NCI-H2196 (cell line): Measurements from ENCODE around the gene EME1.
"Not testable (repeated sequence)": the region's sequence is repeated elsewhere in the genome, so short reads cannot be mapped to it uniquely, and the experiment has no call there.

Source experiments
- DNase-seq: peaks from one replicate; lab custom pipeline; 2025; ENCODE audit not compliant: unreplicated experiment; lab: John Stamatoyannopoulos, UW

Gene EME1

DNA sequence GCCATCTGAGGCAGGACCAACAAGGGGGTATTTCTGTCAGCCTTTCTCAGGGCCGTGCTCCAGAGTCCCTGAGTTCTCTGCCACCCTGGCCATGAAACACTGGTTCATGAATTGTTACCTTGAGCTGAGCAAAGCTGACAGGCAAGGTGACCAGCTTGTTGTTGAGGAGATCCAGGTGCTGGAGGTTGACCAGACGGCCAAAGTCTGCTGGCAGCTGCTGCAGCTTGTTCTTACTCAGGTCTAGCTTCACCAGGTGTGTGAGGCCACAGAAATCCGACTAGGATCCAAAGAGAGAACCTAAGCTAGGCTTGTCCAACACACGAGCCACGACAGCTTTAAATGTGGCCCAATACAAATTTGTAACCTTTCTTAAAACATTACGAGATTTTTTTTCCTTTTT is 19.6 kb downstream of the EME1 start:
- DNase-seq: no peak

DNA sequence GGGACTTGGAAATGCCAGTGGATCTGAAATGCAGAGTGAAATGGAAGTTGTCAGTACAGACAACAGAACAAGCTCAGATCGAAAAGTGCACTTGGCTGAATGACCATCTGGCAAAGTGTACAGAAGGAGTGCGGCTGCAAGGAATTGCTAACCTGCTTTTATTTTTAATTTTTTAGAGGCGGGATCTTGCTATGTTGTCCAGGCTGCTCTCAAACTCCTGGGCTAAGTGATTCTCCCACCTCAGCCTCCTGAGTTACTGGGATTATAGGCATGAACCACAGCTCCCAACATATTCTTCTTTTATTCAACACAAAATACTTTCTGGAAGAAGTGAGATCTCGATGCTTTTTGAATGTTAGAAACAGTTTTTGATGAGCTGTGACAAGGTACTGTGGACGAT is 20.7 kb downstream of the EME1 start:
- DNase-seq: no peak

DNA sequence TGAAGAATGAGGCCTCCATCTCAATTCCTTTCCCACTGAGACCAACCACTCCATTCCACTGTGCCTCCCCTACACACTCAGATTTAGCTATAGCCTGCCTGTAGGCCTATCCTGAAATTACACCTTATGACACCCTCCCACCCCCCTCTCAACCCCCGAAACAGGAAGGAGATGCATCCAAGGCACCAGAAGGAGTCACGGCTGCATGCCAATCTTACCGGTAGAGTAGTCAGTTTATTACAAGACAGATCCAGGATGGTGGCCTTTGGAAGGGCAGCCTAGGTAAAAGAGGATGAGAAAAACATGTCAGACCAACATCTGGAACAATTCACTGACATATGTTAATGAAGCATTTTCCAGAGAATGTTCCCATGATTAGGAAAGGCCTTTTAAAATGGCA is 21.7 kb downstream of the EME1 start:
- DNase-seq: peak; percentile 15

GRCh38 chr17:50396261-50397110 is 23.5 kb downstream of the EME1 start:
- peak; percentile 56 for DNase-seq

GRCh38 chr17:50397111-50397918 is 24.3 kb downstream of the EME1 start, which contains the start of gene LRRC59:
TSS of gene LRRC59 (minus strand) at chr17:50397523. CDS start at chr17:50397317, 206 bp downstream.
- peak; percentile 78 for DNase-seq

DNA sequence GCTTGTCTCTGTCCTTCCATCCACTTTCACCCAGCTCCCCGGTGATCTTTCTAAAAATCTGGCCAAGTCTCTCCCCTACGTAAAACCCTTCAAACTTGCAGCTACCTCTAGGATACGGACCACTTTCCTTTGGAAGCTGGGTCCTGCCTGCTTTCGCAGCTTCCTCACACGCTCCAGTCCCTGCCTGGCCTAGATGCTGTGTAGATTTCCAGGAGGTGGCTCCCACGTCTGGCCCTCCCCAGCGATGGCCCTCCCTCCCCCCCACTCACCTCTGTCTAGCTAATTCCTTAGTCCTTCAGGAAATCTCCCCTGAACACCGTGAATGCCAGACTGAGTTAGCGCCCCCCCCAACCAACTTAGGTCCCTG is 24.9 kb downstream of the EME1 start:
- no peak for DNase-seq

GRCh38 chr17:50398672-50399071 is 25.6 kb downstream of the EME1 start:
- not testable (repeated sequence) for DNase-seq

GRCh38 chr17:50399591-50399990 is 26.6 kb downstream of the EME1 start:
- not testable (repeated sequence) for DNase-seq

- not testable (repeated sequence) for DNase-seq
These were observed 32.3 kb downstream of the EME1 start for GRCh38 chr17:50405351-50405750.

GRCh38 chr17:50406578-50406977 is 33.5 kb downstream of the EME1 start:
- no peak for DNase-seq

DNA sequence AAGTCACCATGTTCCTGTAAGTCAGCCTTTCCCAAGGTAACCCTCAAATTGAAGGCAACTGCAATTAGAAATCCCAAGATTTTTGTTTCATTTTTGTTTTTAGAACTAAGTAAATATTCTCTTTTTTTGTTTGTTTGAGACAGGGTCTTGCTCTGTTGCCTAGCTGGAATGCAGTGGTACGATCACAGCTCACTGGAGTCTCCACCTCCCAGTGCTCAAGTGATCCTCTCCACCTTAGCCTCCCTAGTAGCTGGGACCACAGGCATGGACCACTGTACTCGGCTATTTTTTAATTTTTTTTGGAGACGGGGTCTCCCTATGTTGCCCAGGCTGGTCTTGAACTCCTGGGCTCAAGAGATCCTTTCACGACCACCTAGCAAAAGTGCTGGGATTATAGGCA is 34.9 kb downstream of the EME1 start:
- no peak for DNase-seq

DNA sequence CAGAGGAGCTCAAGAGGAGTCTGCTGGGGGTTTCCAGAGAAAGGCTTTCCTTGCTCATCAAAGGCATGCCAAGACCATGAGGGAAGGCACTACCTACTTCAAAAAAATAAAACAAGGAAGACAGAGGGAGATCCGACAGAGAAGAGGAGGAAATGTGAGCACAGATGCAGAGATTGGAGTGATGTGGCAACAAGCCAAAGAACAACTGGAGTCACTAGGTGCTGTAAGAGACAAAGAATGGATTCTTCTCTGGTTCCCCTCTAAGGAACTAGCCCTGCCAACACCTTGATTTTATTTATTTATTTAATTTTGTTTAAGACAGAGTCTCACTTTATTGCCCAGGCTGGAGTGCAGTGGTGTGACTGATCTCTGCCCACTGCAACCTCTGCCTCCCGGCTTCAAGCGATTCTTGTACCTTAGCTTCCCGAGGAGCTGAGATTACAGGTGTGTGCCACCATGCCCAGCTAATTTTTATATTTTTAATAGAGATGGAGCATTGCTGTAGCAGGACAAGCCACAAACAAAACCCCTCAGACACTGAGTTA is 39.2 kb downstream of the EME1 start:
- DNase-seq: no peak

- no peak for DNase-seq
These were observed 41.8 kb downstream of the EME1 start for GRCh38 chr17:50414808-50415207.

DNA sequence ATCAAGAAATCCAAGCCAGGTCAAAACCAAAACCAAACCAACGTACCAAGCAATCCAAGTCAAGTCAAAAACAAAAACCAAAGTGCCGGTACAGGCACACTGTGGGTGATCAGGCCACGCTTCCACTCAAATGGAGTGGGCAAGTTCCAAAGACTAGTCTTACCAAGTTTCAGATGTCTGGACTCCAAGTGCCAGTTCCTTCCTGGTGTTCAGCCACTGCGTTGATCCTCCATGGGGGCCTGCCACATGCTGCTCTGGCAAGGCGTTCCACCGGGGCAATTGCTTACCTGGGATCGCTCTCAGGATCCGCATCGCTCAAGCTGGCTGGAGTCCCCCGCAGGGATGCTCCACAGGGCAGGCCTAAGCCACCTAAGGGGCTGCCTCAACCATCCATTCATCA is 46.5 kb downstream of the EME1 start:
- DNase-seq: not testable (repeated sequence)

DNA sequence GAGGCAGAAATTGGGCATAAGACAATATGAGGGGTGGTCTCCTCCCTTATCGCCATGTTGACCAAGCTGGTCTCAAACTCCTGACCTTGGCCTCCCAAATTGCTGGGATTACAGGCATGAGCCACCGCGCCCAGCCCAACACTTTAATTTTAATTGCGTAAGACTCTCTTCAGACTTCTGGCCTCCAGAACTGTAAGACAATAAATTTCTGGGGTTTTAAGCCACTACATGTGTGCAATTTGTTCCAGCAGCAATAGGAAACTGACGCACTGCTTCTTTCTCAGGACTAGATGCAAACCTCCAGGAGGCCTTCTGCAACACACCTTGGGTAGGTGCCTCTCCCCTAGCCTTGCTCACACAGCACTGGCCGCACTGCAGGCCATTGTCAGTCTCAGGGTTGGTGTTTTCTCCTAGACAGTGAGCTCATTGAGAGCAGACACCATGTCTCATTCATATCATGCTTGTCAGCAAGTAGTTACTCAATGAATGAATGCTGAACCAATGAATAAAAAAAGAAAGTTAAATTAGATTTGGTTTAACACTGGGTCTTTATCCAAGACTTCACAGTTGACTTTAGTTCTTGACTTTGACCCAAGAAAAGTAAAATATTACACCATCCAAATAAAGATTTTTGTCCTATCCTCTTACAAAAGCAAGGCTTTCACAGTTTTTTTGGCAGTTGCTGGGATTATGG is 47.5 kb downstream of the EME1 start:
- DNase-seq: no peak

GRCh38 chr17:50421308-50422051 is 48.5 kb downstream of the EME1 start:
- no peak for DNase-seq

DNA sequence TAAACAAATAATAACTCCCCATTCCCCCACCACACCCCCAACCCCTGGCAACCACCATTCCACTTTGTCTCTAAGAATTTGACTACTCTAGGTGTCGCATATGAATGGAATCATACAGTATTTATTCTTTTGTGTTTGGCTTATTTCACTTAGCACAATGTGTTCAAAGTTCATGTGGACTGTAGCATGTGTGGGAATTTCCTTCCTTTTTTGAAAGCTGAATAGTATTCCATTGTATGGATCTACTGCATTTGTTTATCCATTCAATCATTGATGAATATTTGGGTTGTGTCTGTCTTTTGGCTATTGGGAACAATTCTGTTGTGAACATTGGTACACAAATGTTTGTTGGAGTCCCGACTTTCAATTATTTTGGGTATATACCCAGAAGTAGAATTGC is 49.7 kb downstream of the EME1 start:
- DNase-seq: no peak

GRCh38 chr17:50423553-50424159 is 50.6 kb downstream of the EME1 start:
- no peak for DNase-seq

- no peak for DNase-seq
These were observed 51.4 kb downstream of the EME1 start for GRCh38 chr17:50424246-50424995.
